SK-N-SH (cell line): ENCODE results near the gene SMIM21. TPM values are rescaled to one million over a fixed set of nuclear protein-coding genes. Genes with fewer than 3 reads are reported as not detected.

Source experiments
- CTCF ChIA-PET: fragments of 300-600, 350-600 bp; formaldehyde crosslinking; extraction: SDS; loops from one replicate; lab custom pipeline; 2021; lab: Yijun Ruan, JAX
- POLR2A ChIA-PET: fragments of 350-600 bp; sonication (Branson Sonifier 250); formaldehyde crosslinking; extraction: SDS; loops from one replicate; lab custom pipeline; 2020; ENCODE audit warnings: antibody characterized with exemption, inconsistent platforms; lab: Yijun Ruan, JAX
- DNase-seq: peaks from one replicate; pipeline ENCODE4 v3.0.0; 2012
- H2AFZ ChIP-seq: fragments of 200-600 bp; sonication (generic); 2 replicates; pipeline ENCODE4 v1.8.1; 2016; ENCODE audit warnings: antibody characterized with exemption, mild to moderate bottlenecking, low read depth
- H3F3A ChIP-seq: fragments of 200-600 bp; sonication (generic); replicated peaks from 2 replicates; pipeline ENCODE3; 2016; ENCODE audit warnings: antibody characterized with exemption, mild to moderate bottlenecking; ENCODE audit not compliant: insufficient read depth
- H3K27ac ChIP-seq, 2 experiments: fragments of 200-500 bp in 1 of 2; fragments of 200-600 bp in 1 of 2; sonication (Bioruptor generic) in 1 of 2; sonication (generic), shearing (Covaris generic) in 1 of 2; 2 replicates each; pipeline versions ENCODE4 v1.5.1 to v1.6.1; 2014 to 2016; ENCODE audit warnings: low read depth in 2 of 2, inconsistent platforms in 1 of 2, low read length in 1 of 2, mild to moderate bottlenecking in 1 of 2, mixed read lengths in 1 of 2
- H3K27me3 ChIP-seq: fragments of 200-600 bp; sonication (generic), shearing (Covaris generic); 2 replicates; pipeline ENCODE4 v1.6.1; 2016; ENCODE audit warnings: mixed run types; ENCODE audit not compliant: insufficient read depth
- H3K36me3 ChIP-seq, 2 experiments: fragments of 200-500 bp in 1 of 2; fragments of 200-600 bp in 1 of 2; sonication (Bioruptor generic) in 1 of 2; sonication (generic) in 1 of 2; replicated peaks in 1 of 2; 2 replicates each; pipeline versions ENCODE3 to v1.5.1; 2014 to 2016; ENCODE audit warnings: low read length in 1 of 2, mild to moderate bottlenecking in 1 of 2; ENCODE audit not compliant: insufficient read depth in 2 of 2, control insufficient read depth in 1 of 2
- H3K4me1 ChIP-seq, 2 experiments: fragments of 200-500 bp in 1 of 2; fragments of 200-600 bp in 1 of 2; sonication (Bioruptor generic) in 1 of 2; sonication (generic), shearing (Covaris generic) in 1 of 2; 2 replicates each; pipeline versions ENCODE4 v1.5.1 to v1.6.1; 2014 to 2016; ENCODE audit warnings: low read depth in 1 of 2, low read length in 1 of 2, mixed run types in 1 of 2; ENCODE audit not compliant: insufficient read depth in 2 of 2, control insufficient read depth in 1 of 2
- H3K4me2 ChIP-seq: fragments of 200-600 bp; sonication (generic), shearing (Covaris generic); 2 replicates; pipeline ENCODE4 v1.6.1; 2017; ENCODE audit warnings: mixed run types
- H3K4me3 ChIP-seq, 2 experiments: fragments of 200-500 bp in 1 of 2; fragments of 200-600 bp in 1 of 2; sonication (Bioruptor generic) in 1 of 2; sonication (generic), shearing (Covaris generic) in 1 of 2; 2 replicates each; pipeline versions ENCODE4 v1.5.1 to v1.8.1; 2014 to 2016; ENCODE audit warnings: low read depth in 2 of 2, inconsistent platforms in 1 of 2, low read length in 1 of 2, mild to moderate bottlenecking in 1 of 2, mixed read lengths in 1 of 2, moderate library complexity in 1 of 2
- H3K79me2 ChIP-seq: fragments of 200-600 bp; sonication (generic); 2 replicates; pipeline ENCODE4 v1.8.1; 2017; ENCODE audit warnings: mild to moderate bottlenecking; ENCODE audit not compliant: insufficient read depth
- H3K9ac ChIP-seq: fragments of 200-600 bp; sonication (generic); 2 replicates; pipeline ENCODE4 v1.6.1; 2017; ENCODE audit warnings: mixed run types
- H3K9me2 ChIP-seq: fragments of 200-600 bp; sonication (generic); 2 replicates; pipeline ENCODE4 v1.6.1; 2017; ENCODE audit warnings: mixed run types
- H3K9me3 ChIP-seq: fragments of 200-600 bp; sonication (generic); 2 replicates; pipeline ENCODE4 v1.6.1; 2017; ENCODE audit warnings: mixed run types, mild to moderate bottlenecking, moderate library complexity
- H4K20me1 ChIP-seq: fragments of 200-600 bp; sonication (generic); 2 replicates; pipeline ENCODE4 v1.6.1; 2017; ENCODE audit warnings: mild to moderate bottlenecking, mixed run types; ENCODE audit not compliant: insufficient read depth
- CHD2 ChIP-seq: fragments of 150-350 bp; IDR thresholded peaks from 2 replicates; pipeline ENCODE4 v1.6.1; 2018; ENCODE audit warnings: low read length; ENCODE audit not compliant: partially characterized antibody
- ELF1 ChIP-seq: IDR thresholded peaks from 2 replicates; pipeline ENCODE4 v1.4.0; 2012
- EP300 ChIP-seq, 2 experiments: IDR thresholded peaks; 2 replicates each; pipeline versions ENCODE4 v1.4.0 to v1.6.1; 2012; ENCODE audit warnings: borderline replicate concordance in 1 of 2, low read depth in 1 of 2, low read length in 1 of 2
- FOXJ3 ChIP-seq: sonication (generic); formaldehyde crosslinking; IDR thresholded peaks from 2 replicates; pipeline ENCODE4 v1.5.1; 2020; ENCODE audit warnings: mild to moderate bottlenecking, missing genetic modification reagents
- GABPA ChIP-seq: IDR thresholded peaks from 2 replicates; pipeline ENCODE4 v1.4.0; 2012; ENCODE audit warnings: low read depth, mild to moderate bottlenecking
- JUND ChIP-seq: IDR thresholded peaks from 2 replicates; pipeline ENCODE4 v1.4.0; 2012
- MEF2A ChIP-seq: IDR thresholded peaks from 2 replicates; pipeline ENCODE4 v1.4.0; 2012; ENCODE audit warnings: low read depth, borderline replicate concordance
- NFIC ChIP-seq: IDR thresholded peaks from 2 replicates; pipeline ENCODE4 v1.4.0; 2012; ENCODE audit warnings: borderline replicate concordance
- NRF1 ChIP-seq: IDR thresholded peaks from 2 replicates; pipeline ENCODE4 v1.6.1; 2012; ENCODE audit warnings: low read depth, mild to moderate bottlenecking, low read length
- POLR2AphosphoS5 ChIP-seq: IDR thresholded peaks from 2 replicates; pipeline ENCODE4 v1.6.1; 2012; ENCODE audit warnings: low read depth, low read length
- RAD21 ChIP-seq: IDR thresholded peaks from 2 replicates; pipeline ENCODE4 v1.6.1; 2012; ENCODE audit warnings: mild to moderate bottlenecking, low read length
- RCOR1 ChIP-seq: fragments of 150-350 bp; IDR thresholded peaks from 2 replicates; pipeline ENCODE4 v1.6.1; 2017; ENCODE audit warnings: antibody characterized with exemption, low read length
- RFX5 ChIP-seq: IDR thresholded peaks from 2 replicates; pipeline ENCODE4 v1.6.1; 2012; ENCODE audit warnings: mild to moderate bottlenecking, improper control_type of control experiment, low read length
- RXRA ChIP-seq: IDR thresholded peaks from 2 replicates; pipeline ENCODE4 v1.4.0; 2012; ENCODE audit warnings: low read depth, mild to moderate bottlenecking, borderline replicate concordance
- SIN3A ChIP-seq: IDR thresholded peaks from 2 replicates; pipeline ENCODE4 v1.6.1; 2012; ENCODE audit warnings: low read depth, mild to moderate bottlenecking, low read length, moderate library complexity, borderline replicate concordance
- SMC3 ChIP-seq: IDR thresholded peaks from 2 replicates; pipeline ENCODE4 v1.6.1; 2012; ENCODE audit warnings: low read depth, low read length, improper control_type of control experiment
- TEAD4 ChIP-seq: IDR thresholded peaks from 2 replicates; pipeline ENCODE4 v1.4.0; 2012; ENCODE audit warnings: mild to moderate bottlenecking, borderline replicate concordance; ENCODE audit not compliant: insufficient read depth
- YY1 ChIP-seq: IDR thresholded peaks from 2 replicates; pipeline ENCODE4 v1.4.0; 2012; ENCODE audit warnings: low read depth, mild to moderate bottlenecking
- WGBS: methylation state at CpG from one replicate; pipeline ENCODE4 v1.1.6; 2017; ENCODE audit warnings: low lambda C conversion rate; 5-methylcytosine and 5-hydroxymethylcytosine counted together
- polyA plus RNA-seq, 3 experiments: library from polyadenylated mRNA; depleted of rRNA; stranded (reverse); fragments of >200 nt; gene quantifications; 2 replicates each; pipeline ENCODE4 v1.2.3, GENCODE V29; 2012
- TF ChIP-seq, protein P1 (sequence below): IDR thresholded peaks from 2 replicates; pipeline ENCODE4 v1.4.0; 2012; ENCODE audit warnings: low read depth
- TF ChIP-seq, protein P2 (sequence below): fragments of 150-350 bp; IDR thresholded peaks from 2 replicates; pipeline ENCODE4 v1.6.1; 2016; ENCODE audit warnings: mild to moderate bottlenecking, low read depth, low read length
- TF ChIP-seq, protein P3 (sequence below): IDR thresholded peaks from 2 replicates; pipeline ENCODE4 v1.4.0; 2012; ENCODE audit warnings: low read depth, borderline replicate concordance
- TF ChIP-seq, protein P4 (sequence below): fragments of 150-350 bp; IDR thresholded peaks from 2 replicates; pipeline ENCODE4 v1.6.1; 2017; ENCODE audit warnings: antibody characterized with exemption, low read length, low read depth, borderline replicate concordance

Gene SMIM21
- polyA plus RNA-seq, 1 of the 3 experiments (the other 2 are of a cell fraction), result not detected

DNA sequence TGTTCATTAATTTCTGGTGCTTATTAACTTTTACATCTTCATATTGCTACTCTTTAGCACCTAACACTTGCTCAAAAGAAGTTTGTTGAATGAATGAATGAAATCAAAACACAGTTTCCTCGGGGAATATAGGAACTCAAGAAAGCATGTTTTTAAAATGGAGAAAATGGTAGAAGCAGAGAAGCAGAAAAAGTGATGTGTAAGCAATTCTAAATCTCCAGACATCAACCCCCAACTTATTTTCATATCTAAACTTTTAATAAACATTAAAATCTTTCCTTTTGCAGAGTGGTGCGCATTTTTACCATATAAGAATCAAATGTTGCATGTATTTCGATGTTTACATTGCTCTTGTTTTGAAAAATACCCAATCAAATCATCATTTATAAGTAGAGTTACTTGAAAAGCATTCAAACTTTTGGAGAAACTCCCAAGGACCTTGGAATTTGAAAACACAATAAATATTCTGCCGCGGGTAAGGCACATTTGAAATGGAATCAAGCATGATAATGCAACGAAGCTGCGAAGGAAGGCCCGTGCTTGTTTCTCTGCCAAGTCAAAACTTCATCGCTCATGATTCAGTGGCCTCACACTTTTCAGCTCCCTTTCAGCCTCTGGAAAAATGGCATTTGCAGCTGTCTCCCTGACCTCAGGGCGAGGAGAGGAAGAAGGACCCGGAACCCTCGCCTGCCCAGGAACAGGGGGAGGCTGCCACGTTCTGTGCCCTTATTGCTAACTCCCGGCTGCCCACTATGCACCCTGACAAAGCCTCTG, 26.7 kb upstream of the SMIM21 start:
- ChIA-PET CTCF (no interaction called here), POLR2A (no interaction called here)
- H4K20me1 ChIP-seq, result no peaks in the 10 kb centered on the region
- no peaks in the 10 kb centered on the region for H3F3A ChIP-seq
- WGBS, result 58% methylated on average over 14 of the region's 14 CpGs
- DNase-seq, result no peak
- H3K9me3 ChIP-seq, result no peaks in the 10 kb centered on the region
- no peaks in the 10 kb centered on the region for H3K36me3 ChIP-seq
- H3K4me2 ChIP-seq, result no peak overlapping the region
- H2AFZ ChIP-seq, result no peak overlapping the region
- H3K27me3 ChIP-seq, result no peaks in the 10 kb centered on the region
- TF ChIP-seq, protein P1, sequence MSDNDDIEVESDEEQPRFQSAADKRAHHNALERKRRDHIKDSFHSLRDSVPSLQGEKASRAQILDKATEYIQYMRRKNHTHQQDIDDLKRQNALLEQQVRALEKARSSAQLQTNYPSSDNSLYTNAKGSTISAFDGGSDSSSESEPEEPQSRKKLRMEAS, result no peak
- no peak for TF ChIP-seq GABPA
- no peak for TF ChIP-seq EP300 (IDR thresholded peaks at IDR 0.05; ENCODE audit: borderline replicate concordance in 1 of 2, low read depth in 1 of 2, low read length in 1 of 2)
- no peak for TF ChIP-seq ELF1
- TF ChIP-seq NFIC, result no peak
- no peak for TF ChIP-seq RFX5
- TF ChIP-seq JUND, result no peak
- no peak for TF ChIP-seq POLR2AphosphoS5
- no peak for TF ChIP-seq TEAD4
- no peaks in the 10 kb centered on the region for H3K9me2 ChIP-seq
- no peaks in the 10 kb centered on the region for H3K4me1 ChIP-seq
- no peaks in the 10 kb centered on the region for H3K79me2 ChIP-seq
- no peak overlapping the region for H3K4me3 ChIP-seq
- no peak overlapping the region for H3K9ac ChIP-seq
- no peak overlapping the region for H3K27ac ChIP-seq

DNA sequence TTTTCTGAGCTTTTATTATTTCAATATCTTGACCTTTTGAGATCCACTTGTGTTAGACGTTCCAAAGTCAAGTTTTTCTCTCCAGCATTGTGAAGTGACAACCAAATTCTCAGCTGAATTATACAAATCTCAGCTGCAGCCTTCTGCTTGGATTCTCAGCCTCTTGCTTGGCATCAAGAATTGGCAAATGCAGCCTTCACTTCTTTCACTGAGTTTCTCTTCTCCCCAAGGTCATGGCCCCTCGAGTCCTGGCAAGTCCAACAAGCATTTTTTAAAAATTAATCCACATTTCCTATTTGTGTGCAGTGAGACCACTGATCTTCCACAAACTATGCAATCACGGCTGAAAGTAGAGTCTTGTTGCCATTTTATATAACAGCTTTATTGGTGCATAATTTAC, 23.4 kb upstream of the SMIM21 start:
- H3F3A ChIP-seq, result no peaks in the 10 kb centered on the region
- ChIA-PET POLR2A (no interaction called here), CTCF (no interaction called here)
- no peaks in the 10 kb centered on the region for H4K20me1 ChIP-seq
- no peaks in the 10 kb centered on the region; the same call in 1 of the 2 replicates for H3K9me3 ChIP-seq
- H3K79me2 ChIP-seq, result no peaks in the 10 kb centered on the region
- no peak for DNase-seq
- no peak overlapping the region for H3K4me3 ChIP-seq
- no peak overlapping the region for H3K4me2 ChIP-seq
- WGBS, result 23% methylated on average over 3 of the region's 3 CpGs
- H2AFZ ChIP-seq, result no peak overlapping the region
- H3K27me3 ChIP-seq, result no peaks in the 10 kb centered on the region
- H3K27ac ChIP-seq, result no peak overlapping the region
- H3K4me1 ChIP-seq, result no peaks in the 10 kb centered on the region
- H3K9me2 ChIP-seq, result no peaks in the 10 kb centered on the region
- TF ChIP-seq RXRA (no peak), MEF2A (no peak), RCOR1 (no peak), EP300 (IDR thresholded peaks at IDR 0.05; ENCODE audit: borderline replicate concordance in 1 of 2, low read depth in 1 of 2, low read length in 1 of 2) (no peak), CHD2 (no peak), YY1 (no peak), GABPA (no peak), NRF1 (no peak), NFIC (no peak), FOXJ3 (no peak), RFX5 (no peak), RAD21 (no peak), SMC3 (no peak), SIN3A (no peak)
- TF ChIP-seq, protein P2, sequence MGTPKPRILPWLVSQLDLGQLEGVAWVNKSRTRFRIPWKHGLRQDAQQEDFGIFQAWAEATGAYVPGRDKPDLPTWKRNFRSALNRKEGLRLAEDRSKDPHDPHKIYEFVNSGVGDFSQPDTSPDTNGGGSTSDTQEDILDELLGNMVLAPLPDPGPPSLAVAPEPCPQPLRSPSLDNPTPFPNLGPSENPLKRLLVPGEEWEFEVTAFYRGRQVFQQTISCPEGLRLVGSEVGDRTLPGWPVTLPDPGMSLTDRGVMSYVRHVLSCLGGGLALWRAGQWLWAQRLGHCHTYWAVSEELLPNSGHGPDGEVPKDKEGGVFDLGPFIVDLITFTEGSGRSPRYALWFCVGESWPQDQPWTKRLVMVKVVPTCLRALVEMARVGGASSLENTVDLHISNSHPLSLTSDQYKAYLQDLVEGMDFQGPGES, result no peak
- TF ChIP-seq, protein P3, sequence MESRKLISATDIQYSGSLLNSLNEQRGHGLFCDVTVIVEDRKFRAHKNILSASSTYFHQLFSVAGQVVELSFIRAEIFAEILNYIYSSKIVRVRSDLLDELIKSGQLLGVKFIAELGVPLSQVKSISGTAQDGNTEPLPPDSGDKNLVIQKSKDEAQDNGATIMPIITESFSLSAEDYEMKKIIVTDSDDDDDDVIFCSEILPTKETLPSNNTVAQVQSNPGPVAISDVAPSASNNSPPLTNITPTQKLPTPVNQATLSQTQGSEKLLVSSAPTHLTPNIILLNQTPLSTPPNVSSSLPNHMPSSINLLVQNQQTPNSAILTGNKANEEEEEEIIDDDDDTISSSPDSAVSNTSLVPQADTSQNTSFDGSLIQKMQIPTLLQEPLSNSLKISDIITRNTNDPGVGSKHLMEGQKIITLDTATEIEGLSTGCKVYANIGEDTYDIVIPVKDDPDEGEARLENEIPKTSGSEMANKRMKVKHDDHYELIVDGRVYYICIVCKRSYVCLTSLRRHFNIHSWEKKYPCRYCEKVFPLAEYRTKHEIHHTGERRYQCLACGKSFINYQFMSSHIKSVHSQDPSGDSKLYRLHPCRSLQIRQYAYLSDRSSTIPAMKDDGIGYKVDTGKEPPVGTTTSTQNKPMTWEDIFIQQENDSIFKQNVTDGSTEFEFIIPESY, result no peak
- TF ChIP-seq, protein P1, result no peak
- TF ChIP-seq, protein P4, sequence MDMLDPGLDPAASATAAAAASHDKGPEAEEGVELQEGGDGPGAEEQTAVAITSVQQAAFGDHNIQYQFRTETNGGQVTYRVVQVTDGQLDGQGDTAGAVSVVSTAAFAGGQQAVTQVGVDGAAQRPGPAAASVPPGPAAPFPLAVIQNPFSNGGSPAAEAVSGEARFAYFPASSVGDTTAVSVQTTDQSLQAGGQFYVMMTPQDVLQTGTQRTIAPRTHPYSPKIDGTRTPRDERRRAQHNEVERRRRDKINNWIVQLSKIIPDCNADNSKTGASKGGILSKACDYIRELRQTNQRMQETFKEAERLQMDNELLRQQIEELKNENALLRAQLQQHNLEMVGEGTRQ, result no peak
- no peak overlapping the region for H3K9ac ChIP-seq
- no peaks in the 10 kb centered on the region for H3K36me3 ChIP-seq
